OCI-LY7 (cell line): ENCODE results near the gene SAPCD2. TPM values are rescaled to one million over a fixed set of nuclear protein-coding genes. Genes with fewer than 3 reads are reported as not detected.
A peak's percentile ranks its signal among the peaks of the same experiment; 100 is the strongest.

ENCODE experiments used
- BruUV-seq: library from RNA; stranded (reverse); fragments of 400-500 nt; replicated peaks from 2 replicates; lab custom pipeline; 2021; lab: Mats Ljungman, UMichigan
- CTCF ChIA-PET: fragments of 300-600 bp; sonication (Branson Sonifier 250); formaldehyde crosslinking; loops from one replicate; lab custom pipeline; 2022; ENCODE audit warnings: antibody characterized with exemption; ENCODE audit not compliant: unreplicated experiment; lab: Charles Lee
- POLR2A ChIA-PET: fragments of 300-600 bp; sonication (Branson Sonifier 250); formaldehyde crosslinking; loops from one replicate; lab custom pipeline; 2022; ENCODE audit warnings: antibody characterized with exemption; lab: Charles Lee
- DNase-seq: peaks from one replicate; pipeline ENCODE4 v3.0.0-alpha.2; 2015; ENCODE audit warnings: low spot score
- H2AFZ ChIP-seq: fragments of 200-600 bp; sonication (generic), shearing (Covaris generic); 2 replicates; pipeline ENCODE4 v1.6.1; 2014; ENCODE audit warnings: mild to moderate bottlenecking, antibody characterized with exemption, low read length, moderate library complexity
- H3K27ac ChIP-seq: fragments of 200-600 bp; sonication (generic); 2 replicates; pipeline ENCODE4 v1.5.1; 2014; ENCODE audit warnings: mixed run types, low read depth, mild to moderate bottlenecking, moderate library complexity, low read length, inconsistent platforms; ENCODE audit not compliant: poor library complexity, severe bottlenecking
- H3K36me3 ChIP-seq: fragments of 200-600 bp; sonication (generic); 2 replicates; pipeline ENCODE4 v1.6.1; 2014; ENCODE audit warnings: mild to moderate bottlenecking, antibody characterized with exemption, low read length, moderate library complexity, mixed read lengths; ENCODE audit not compliant: insufficient read depth
- H3K4me1 ChIP-seq: fragments of 200-600 bp; sonication (generic); 2 replicates; pipeline ENCODE4 v1.5.1; 2014; ENCODE audit warnings: mild to moderate bottlenecking, low read length; ENCODE audit not compliant: insufficient read depth, poor library complexity, severe bottlenecking
- H3K4me2 ChIP-seq: fragments of 200-600 bp; sonication (generic); 2 replicates; pipeline ENCODE4 v1.6.1; 2014; ENCODE audit warnings: mild to moderate bottlenecking, low read length
- H3K4me3 ChIP-seq: fragments of 200-600 bp; sonication (generic); 2 replicates; pipeline ENCODE4 v1.5.1; 2014; ENCODE audit warnings: mild to moderate bottlenecking, low read depth, low read length; ENCODE audit not compliant: poor library complexity, severe bottlenecking
- H3K79me2 ChIP-seq: fragments of 200-600 bp; sonication (generic); 2 replicates; pipeline ENCODE4 v1.6.1; 2016; ENCODE audit warnings: low read depth, mild to moderate bottlenecking, low read length, moderate library complexity, mixed read lengths; ENCODE audit not compliant: insufficient read depth
- H3K9me2 ChIP-seq: fragments of 200-600 bp; sonication (generic); 2 replicates; pipeline ENCODE4 v1.6.1; 2016; ENCODE audit warnings: mild to moderate bottlenecking, low read length, mixed read lengths; ENCODE audit not compliant: insufficient read depth
- H3K9me3 ChIP-seq: fragments of 200-600 bp; sonication (generic); 2 replicates; pipeline ENCODE4 v1.6.1; 2014; ENCODE audit warnings: mild to moderate bottlenecking, mixed run types, low read length, mixed read lengths
- H4K20me1 ChIP-seq: fragments of 200-600 bp; sonication (generic); 2 replicates; pipeline ENCODE4 v1.6.1; 2014; ENCODE audit warnings: mild to moderate bottlenecking, antibody characterized with exemption, low read length, moderate library complexity, mixed read lengths; ENCODE audit not compliant: insufficient read depth
- CTCF ChIP-seq: fragments of 200-600 bp; sonication (generic); conservative IDR thresholded peaks from 2 replicates; pipeline ENCODE4 v1.5.1; 2014; ENCODE audit warnings: mild to moderate bottlenecking, antibody characterized with exemption, low read length, moderate library complexity, mixed read lengths
- EZH2phosphoT487 ChIP-seq: fragments of 200-600 bp; sonication (generic); IDR thresholded peaks from 2 replicates; pipeline ENCODE4 v1.6.1; 2018; ENCODE audit warnings: low read depth, borderline replicate concordance, mild to moderate bottlenecking, mixed run types, antibody characterized with exemption, low read length, moderate library complexity, mixed read lengths
- intact Hi-C: fragments of 100-400 bp; cut with micrococcal nuclease; formaldehyde crosslinking; loops from one replicate; pipeline ENCODE4 v1.10.0; 2022; ENCODE audit not compliant: unreplicated experiment
- total RNA-seq, 2 experiments: library from RNA; depleted of rRNA in 1 of 2; stranded (reverse); fragments of >200 nt in 1 of 2; shearing (Covaris generic) in 1 of 2; gene quantifications; 2 replicates each; pipeline ENCODE4 v1.2.3, GENCODE V29; 2014 to 2022

SAPCD2 gene
- total RNA-seq, 2 experiments from 2014 or later = 57.2 to 74.0 TPM

- Histone ChIP-seq H3K9me3 (no peaks in the 10 kb centered on the region), H3K27ac (no peak overlapping the region), H3K36me3 (peaks cover 21% of the 10 kb centered on the region), H3K4me2 (peak overlapping the region; percentile 71), H3K9me2 (no peaks in the 10 kb centered on the region), H3K4me3 (peak overlapping the region; percentile 95), H2AFZ (no peak overlapping the region), H3K79me2 (no peaks in the 10 kb centered on the region), H3K4me1 (peaks cover 41% of the 10 kb centered on the region), H4K20me1 (no peaks in the 10 kb centered on the region)
- CTCF ChIA-PET = interaction anchor here (0.5 kb wide), 1 partner anchor 104 kb away, joined by 3 read pairs; no protein-coding TSS in a partner anchor
- TF ChIP-seq CTCF (peak; percentile 44; the same call in 1 of the 2 replicates), EZH2phosphoT487 (no peak)
- DNase-seq = no peak
- POLR2A ChIA-PET = interaction anchor here (0.5 to 1.2 kb wide), 3 partner anchors 13 to 74 kb away, joined by 3 to 4 read pairs (median 4); partner anchors contain the start of gene SAPCD2
- BruUV-seq = no TSS peak
- intact Hi-C loops = loop anchor here (2.0 to 5.0 kb wide), 3 partner anchors 37 to 72 kb away; partner anchors contain the start of genes ANAPC2 and SSNA1
These were observed 45.2 kb upstream of the SAPCD2 start for GRCh38 chr9:137115394-137116026.

GRCh38 chr9:137114613-137115393 is 44.4 kb upstream of the SAPCD2 start, which contains the start of gene DPP7:
Gene DPP7, minus strand, starts transcription at chr9:137114733. Its CDS starts 20 bp downstream, at chr9:137114713.
- peak within 1 kb of the TSS; percentile 42 for H3K27ac ChIP-seq
- peak within 1 kb of the TSS; percentile 95 for H3K4me3 ChIP-seq
- ChIA-PET POLR2A (interaction anchor here (0.8 to 1.2 kb wide), 2 partner anchors 44 to 75 kb away, joined by 3 to 4 read pairs; partner anchors contain the start of gene SAPCD2), CTCF (interaction anchor here (0.5 kb wide), 1 partner anchor 103 kb away, joined by 3 read pairs; no protein-coding TSS in a partner anchor)
- no TSS peak for BruUV-seq
- H3K4me1 ChIP-seq = peaks cover 34% of the 10 kb centered on the region
- intact Hi-C loops = loop anchor here (2.0 to 5.0 kb wide), 3 partner anchors 37 to 72 kb away; partner anchors contain the start of genes ANAPC2 and SSNA1
- no peaks in the 10 kb centered on the region for H3K9me2 ChIP-seq
- peak within 1 kb of the TSS; percentile 59; the same call in 1 of the 2 replicates for H2AFZ ChIP-seq
- no peaks in the 10 kb centered on the region for H3K79me2 ChIP-seq
- H4K20me1 ChIP-seq = no peaks in the 10 kb centered on the region
- H3K4me2 ChIP-seq = peak within 1 kb of the TSS; percentile 71
- no peaks in the 10 kb centered on the region for H3K9me3 ChIP-seq
- TF ChIP-seq EZH2phosphoT487 (no peak), CTCF (no peak)
- DNase-seq = peak; percentile 82
- H3K36me3 ChIP-seq = peaks cover 28% of the 10 kb centered on the region
